Neural progenitor cell (in vitro differentiated cells): ENCODE measurements around the gene AFF3. TPM values are rescaled to one million over a fixed set of nuclear protein-coding genes. Genes with fewer than 3 reads are reported as not detected.

Source experiments
- DNase-seq: peaks from one replicate; pipeline ENCODE4 v3.0.0-alpha.2; 2016; ENCODE audit warnings: low spot score
- H2AFZ ChIP-seq: fragments of 200-600 bp; sonication (generic); replicated peaks from 2 replicates; pipeline ENCODE4 v1.6.1; 2016; ENCODE audit warnings: antibody characterized with exemption
- H3F3A ChIP-seq: fragments of 200-600 bp; sonication (generic); 2 replicates; pipeline ENCODE4 v1.6.1; 2016; ENCODE audit warnings: antibody characterized with exemption, low read depth
- H3K27ac ChIP-seq: fragments of 200-600 bp; sonication (generic); 2 replicates; pipeline ENCODE4 v1.5.1; 2016; ENCODE audit warnings: mild to moderate bottlenecking
- H3K27me3 ChIP-seq: fragments of 200-600 bp; sonication (generic); 2 replicates; pipeline ENCODE4 v1.6.1; 2016; ENCODE audit warnings: mild to moderate bottlenecking, moderate library complexity
- H3K36me3 ChIP-seq: fragments of 200-600 bp; sonication (generic); 2 replicates; pipeline ENCODE4 v1.5.1; 2016
- H3K4me1 ChIP-seq: fragments of 200-600 bp; sonication (generic); 2 replicates; pipeline ENCODE4 v1.6.1; 2016; ENCODE audit warnings: mixed run types
- H3K4me2 ChIP-seq: fragments of 200-600 bp; sonication (generic); 2 replicates; pipeline ENCODE4 v1.6.1; 2016
- H3K4me3 ChIP-seq: fragments of 200-600 bp; sonication (generic); 2 replicates; pipeline ENCODE4 v1.5.1; 2016
- H3K79me2 ChIP-seq: fragments of 200-600 bp; sonication (generic); 2 replicates; pipeline ENCODE4 v1.6.1; 2016; ENCODE audit warnings: low read depth
- H3K9ac ChIP-seq: fragments of 200-600 bp; sonication (generic); 2 replicates; pipeline ENCODE4 v1.6.1; 2016
- H3K9me3 ChIP-seq: fragments of 200-600 bp; sonication (generic); 2 replicates; pipeline ENCODE4 v1.5.1; 2016; ENCODE audit warnings: low read depth
- H4K20me1 ChIP-seq: fragments of 200-600 bp; sonication (generic); 2 replicates; pipeline ENCODE4 v1.6.1; 2016; ENCODE audit warnings: low read depth
- H3K27ac Mint-ChIP-seq: 3 replicates; pipeline ENCODE4 v1.8.0; 2021; ENCODE audit warnings: mixed read lengths
- H3K27me3 Mint-ChIP-seq: 2 replicates; pipeline ENCODE4 v1.8.0; 2022; ENCODE audit warnings: low read depth, mild to moderate bottlenecking, inconsistent platforms, moderate library complexity, mixed read lengths; ENCODE audit not compliant: insufficient read depth
- H3K36me3 Mint-ChIP-seq: 3 replicates; pipeline ENCODE4 v1.8.0; 2021; ENCODE audit warnings: mixed read lengths
- H3K4me1 Mint-ChIP-seq: 3 replicates; pipeline ENCODE4 v1.8.0; 2021; ENCODE audit warnings: mixed read lengths
- H3K4me3 Mint-ChIP-seq: 3 replicates; pipeline ENCODE4 v1.8.0; 2021; ENCODE audit warnings: mild to moderate bottlenecking, moderate library complexity, mixed read lengths
- H3K9me3 Mint-ChIP-seq: 3 replicates; pipeline ENCODE4 v1.8.0; 2020; ENCODE audit warnings: mixed read lengths
- EZH2 ChIP-seq: fragments of 200-600 bp; sonication (generic); IDR thresholded peaks from 2 replicates; pipeline ENCODE4 v1.6.1; 2017; ENCODE audit warnings: antibody characterized with exemption, mild to moderate bottlenecking, moderate library complexity
- EZH2phosphoT487 ChIP-seq: fragments of 200-600 bp; sonication (generic); IDR thresholded peaks from 2 replicates; pipeline ENCODE4 v1.6.1; 2017; ENCODE audit warnings: antibody characterized with exemption
- total RNA-seq: library from RNA; depleted of rRNA; stranded (reverse); fragments of >200 nt; gene quantifications from 2 replicates; pipeline ENCODE4 v1.2.3, GENCODE V29; 2015; ENCODE audit warnings: low replicate concordance
- TF ChIP-seq, protein P1 (sequence below): fragments of 200-600 bp; sonication (generic); IDR thresholded peaks from 2 replicates; pipeline ENCODE4 v1.5.1; 2017; ENCODE audit warnings: antibody characterized with exemption, mild to moderate bottlenecking

AFF3 gene
- total RNA-seq, 1 donor from 2014 or later: 0.26 TPM

GRCh38 chr2:99544608-99545007, 597.8 kb downstream of the AFF3 start:
- no peak overlapping the region for H3K27ac ChIP-seq
- H3K36me3 ChIP-seq: no peaks in the 10 kb centered on the region
- no peaks in the 10 kb centered on the region for H4K20me1 ChIP-seq
- peaks cover 5% of the 10 kb centered on the region for H3K27me3 Mint-ChIP-seq
- no peaks in the 10 kb centered on the region for H3K9me3 ChIP-seq
- H3K9me3 Mint-ChIP-seq: peaks cover 2% of the 10 kb centered on the region
- no peak overlapping the region for H3K9ac ChIP-seq
- TF ChIP-seq EZH2: no peak
- no peak overlapping the region for H3K4me3 ChIP-seq
- H3K4me1 Mint-ChIP-seq: peaks cover 23% of the 10 kb centered on the region
- peaks cover 7% of the 10 kb centered on the region for H3K27me3 ChIP-seq
- H2AFZ ChIP-seq: no peak overlapping the region
- peaks cover 9% of the 10 kb centered on the region for H3K4me1 ChIP-seq
- no peak overlapping the region for H3K4me2 ChIP-seq
- no peak for DNase-seq
- no peak overlapping the region for H3K4me3 Mint-ChIP-seq
- H3K36me3 Mint-ChIP-seq: no peaks in the 10 kb centered on the region
- H3F3A ChIP-seq: no peaks in the 10 kb centered on the region
- H3K79me2 ChIP-seq: no peaks in the 10 kb centered on the region
- no peak overlapping the region for H3K27ac Mint-ChIP-seq

DNA sequence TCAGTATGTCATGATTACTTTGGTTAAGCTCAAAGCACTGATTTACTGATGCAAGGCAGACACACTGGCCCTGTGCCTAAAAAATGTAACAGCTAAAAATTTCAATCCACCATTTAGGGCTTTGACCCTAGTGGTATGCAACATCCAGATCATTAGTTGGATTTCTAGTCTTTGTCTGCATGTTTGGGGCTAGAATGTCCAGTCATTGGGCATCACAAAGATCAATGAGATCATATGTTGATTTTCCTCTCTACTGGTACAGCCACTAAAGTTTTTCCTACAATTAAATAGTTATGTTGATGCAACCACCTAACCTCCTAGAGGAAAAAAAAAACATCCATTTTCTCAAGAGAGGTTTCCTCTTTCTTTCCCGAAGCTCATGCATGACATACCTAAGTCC, 599.1 kb downstream of the AFF3 start:
- H3K4me2 ChIP-seq: no peak overlapping the region
- peaks cover 7% of the 10 kb centered on the region for H3K27me3 ChIP-seq
- no peak overlapping the region for H2AFZ ChIP-seq
- H3K4me1 Mint-ChIP-seq: peaks cover 23% of the 10 kb centered on the region
- H4K20me1 ChIP-seq: no peaks in the 10 kb centered on the region
- H3K27ac ChIP-seq: no peak overlapping the region
- H3K27me3 Mint-ChIP-seq: peaks cover 6% of the 10 kb centered on the region
- no peak overlapping the region for H3K4me3 ChIP-seq
- no peaks in the 10 kb centered on the region for H3K9me3 ChIP-seq
- peak overlapping the region; percentile 33 for H3K27ac Mint-ChIP-seq
- peaks cover 6% of the 10 kb centered on the region for H3K9me3 Mint-ChIP-seq
- H3K9ac ChIP-seq: no peak overlapping the region
- H3K4me3 Mint-ChIP-seq: peak overlapping the region; percentile 11
- no peaks in the 10 kb centered on the region for H3K79me2 ChIP-seq
- H3K36me3 Mint-ChIP-seq: no peaks in the 10 kb centered on the region
- peaks cover 9% of the 10 kb centered on the region for H3K4me1 ChIP-seq
- H3K36me3 ChIP-seq: no peaks in the 10 kb centered on the region
- no peak for DNase-seq
- H3F3A ChIP-seq: no peaks in the 10 kb centered on the region
- TF ChIP-seq EZH2 (no peak), EZH2phosphoT487 (no peak)
- TF ChIP-seq, protein P1, sequence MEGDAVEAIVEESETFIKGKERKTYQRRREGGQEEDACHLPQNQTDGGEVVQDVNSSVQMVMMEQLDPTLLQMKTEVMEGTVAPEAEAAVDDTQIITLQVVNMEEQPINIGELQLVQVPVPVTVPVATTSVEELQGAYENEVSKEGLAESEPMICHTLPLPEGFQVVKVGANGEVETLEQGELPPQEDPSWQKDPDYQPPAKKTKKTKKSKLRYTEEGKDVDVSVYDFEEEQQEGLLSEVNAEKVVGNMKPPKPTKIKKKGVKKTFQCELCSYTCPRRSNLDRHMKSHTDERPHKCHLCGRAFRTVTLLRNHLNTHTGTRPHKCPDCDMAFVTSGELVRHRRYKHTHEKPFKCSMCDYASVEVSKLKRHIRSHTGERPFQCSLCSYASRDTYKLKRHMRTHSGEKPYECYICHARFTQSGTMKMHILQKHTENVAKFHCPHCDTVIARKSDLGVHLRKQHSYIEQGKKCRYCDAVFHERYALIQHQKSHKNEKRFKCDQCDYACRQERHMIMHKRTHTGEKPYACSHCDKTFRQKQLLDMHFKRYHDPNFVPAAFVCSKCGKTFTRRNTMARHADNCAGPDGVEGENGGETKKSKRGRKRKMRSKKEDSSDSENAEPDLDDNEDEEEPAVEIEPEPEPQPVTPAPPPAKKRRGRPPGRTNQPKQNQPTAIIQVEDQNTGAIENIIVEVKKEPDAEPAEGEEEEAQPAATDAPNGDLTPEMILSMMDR: no peak

DNA sequence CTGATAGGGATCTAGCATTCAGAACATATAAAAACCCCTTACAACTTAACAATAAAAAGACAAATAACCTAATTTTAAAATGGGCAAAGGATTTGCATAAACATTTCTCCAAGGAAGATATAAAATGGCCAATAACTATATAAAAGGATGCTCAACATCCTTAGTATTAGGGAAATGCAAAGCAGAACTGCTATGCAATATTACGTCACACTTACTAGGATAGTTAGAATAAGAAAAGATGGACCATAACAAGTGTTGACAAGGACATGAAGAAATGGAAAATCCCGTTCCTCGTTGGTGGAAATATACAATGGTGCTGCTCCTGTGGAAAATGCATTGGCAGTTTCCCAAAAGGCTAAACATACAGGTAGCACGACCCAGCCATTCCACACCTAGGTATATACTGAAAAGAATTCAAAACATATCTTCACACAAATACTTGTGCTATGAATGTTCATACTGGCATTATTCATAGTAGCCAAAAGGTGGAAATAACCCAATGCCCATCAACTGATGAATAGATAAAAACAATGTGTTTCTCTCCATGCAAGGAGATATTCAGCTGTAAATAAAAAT, 604.4 kb downstream of the AFF3 start:
- TF ChIP-seq, protein P1: no peak
- TF ChIP-seq EZH2: no peak
- Mint-ChIP-seq H3K9me3 (peaks cover 18% of the 10 kb centered on the region), H3K4me3 (no peak overlapping the region)

DNA sequence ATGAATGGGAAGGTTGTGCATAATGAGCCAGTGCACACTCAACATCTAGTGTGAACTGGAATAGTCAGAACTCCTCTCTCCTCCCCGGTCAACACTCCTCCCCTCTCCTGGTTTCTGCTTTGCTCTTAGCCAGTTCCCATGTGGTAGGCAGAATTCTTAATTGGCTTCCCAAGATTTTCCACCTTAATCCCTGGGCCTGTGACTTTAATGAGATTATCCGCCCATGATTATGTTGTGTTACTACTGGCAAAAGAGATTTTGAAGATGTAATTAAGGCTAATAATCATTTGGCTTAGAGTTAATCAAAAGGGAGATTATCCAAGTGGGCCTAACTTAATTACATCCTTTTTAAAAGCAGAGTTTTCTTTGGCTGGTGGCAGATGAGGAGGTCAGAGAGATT, 618.3 kb downstream of the AFF3 start:
- peaks cover 5% of the 10 kb centered on the region for H3K4me1 ChIP-seq
- TF ChIP-seq EZH2 (no peak), EZH2phosphoT487 (peak; percentile 100)
- TF ChIP-seq, protein P1: no peak
- no peak overlapping the region for H3K4me2 ChIP-seq
- no peak overlapping the region for H3K4me3 Mint-ChIP-seq
- peaks cover 7% of the 10 kb centered on the region for H3F3A ChIP-seq
- H3K27ac ChIP-seq: no peak overlapping the region
- no peaks in the 10 kb centered on the region for H3K36me3 Mint-ChIP-seq
- peaks cover 99% of the 10 kb centered on the region for H3K27me3 ChIP-seq
- H3K36me3 ChIP-seq: no peaks in the 10 kb centered on the region
- H3K9me3 Mint-ChIP-seq: no peaks in the 10 kb centered on the region
- H4K20me1 ChIP-seq: peaks cover 16% of the 10 kb centered on the region
- peaks cover 21% of the 10 kb centered on the region for H3K27me3 Mint-ChIP-seq
- peaks cover 8% of the 10 kb centered on the region for H3K4me1 Mint-ChIP-seq
- no peaks in the 10 kb centered on the region for H3K79me2 ChIP-seq
- H3K9ac ChIP-seq: no peak overlapping the region
- no peaks in the 10 kb centered on the region for H3K9me3 ChIP-seq
- H3K27ac Mint-ChIP-seq: no peak overlapping the region
- no peak overlapping the region for H2AFZ ChIP-seq
- peak; percentile 64 for DNase-seq
- no peak overlapping the region for H3K4me3 ChIP-seq

More for the DNA sequence above, 604.4 kb downstream of the AFF3 start:
- Mint-ChIP-seq H3K36me3 (no peaks in the 10 kb centered on the region), H3K27me3 (peaks cover 4% of the 10 kb centered on the region), H3K4me1 (no peaks in the 10 kb centered on the region), H3K27ac (no peak overlapping the region)
- no peak overlapping the region for H3K27ac ChIP-seq
- DNase-seq: no peak
- no peaks in the 10 kb centered on the region for H3K79me2 ChIP-seq
- H3K4me1 ChIP-seq: no peaks in the 10 kb centered on the region
- no peaks in the 10 kb centered on the region for H4K20me1 ChIP-seq
- H3K9me3 ChIP-seq: peaks cover 9% of the 10 kb centered on the region
- no peak overlapping the region for H2AFZ ChIP-seq
- peaks cover 16% of the 10 kb centered on the region for H3K27me3 ChIP-seq
- no peak overlapping the region for H3K4me2 ChIP-seq
- H3K9ac ChIP-seq: no peak overlapping the region
- H3K4me3 ChIP-seq: no peak overlapping the region
- H3K36me3 ChIP-seq: no peaks in the 10 kb centered on the region
- H3F3A ChIP-seq: no peaks in the 10 kb centered on the region
